Mucosa of rectum (tissue), 2 donors: ENCODE results near the gene FOLR2.

ENCODE experiments used
- H3K27ac ChIP-seq, 2 donors: one replicate each; pipeline ENCODE4 v1.7.0; 2013; ENCODE audit warnings: inconsistent platforms in 2 of 2, low read depth in 2 of 2, low read length in 2 of 2
- H3K27me3 ChIP-seq, 2 donors: one replicate each; pipeline ENCODE4 v1.7.0; 2013; ENCODE audit warnings: low read length in 2 of 2; ENCODE audit not compliant: control insufficient read depth in 2 of 2, insufficient read depth in 2 of 2
- H3K36me3 ChIP-seq, 2 donors: one replicate each; pipeline ENCODE4 v1.7.0; 2013; ENCODE audit warnings: low read length in 2 of 2; ENCODE audit not compliant: control insufficient read depth in 2 of 2, insufficient read depth in 2 of 2
- H3K4me1 ChIP-seq, 2 donors: one replicate each; pipeline ENCODE4 v1.7.0; 2013; ENCODE audit warnings: low read length in 2 of 2, mild to moderate bottlenecking in 1 of 2; ENCODE audit not compliant: control insufficient read depth in 2 of 2, insufficient read depth in 2 of 2
- H3K4me3 ChIP-seq, 2 donors: one replicate each; pipeline ENCODE4 v1.7.0; 2013; ENCODE audit warnings: low read length in 2 of 2
- H3K9ac ChIP-seq, 2 donors: one replicate each; pipeline ENCODE4 v1.7.0; 2013; ENCODE audit warnings: low read length in 2 of 2, low read depth in 1 of 2, mild to moderate bottlenecking in 1 of 2
- H3K9me3 ChIP-seq, 2 donors: one replicate each; pipeline ENCODE4 v1.7.0; 2013; ENCODE audit warnings: low read length in 2 of 2; ENCODE audit not compliant: control insufficient read depth in 2 of 2
- donor health status: healthy.
- donor health status: Normal muscosa, but diverticular disease.

Gene FOLR2

GRCh38 chr11:72240461-72241290 is 24.1 kb downstream of the FOLR2 start:
- H3K9ac ChIP-seq, result peak overlapping the region; percentile 32 to 56
- H3K4me1 ChIP-seq, result peaks cover 21 to 24% of the 10 kb centered on the region in 2 donors
- no peaks in the 10 kb centered on the region for H3K9me3 ChIP-seq
- peak overlapping the region; percentile 41 to 49 for H3K4me3 ChIP-seq
- H3K27ac ChIP-seq, result no peak overlapping the region
- H3K27me3 ChIP-seq, result peaks cover 36 to 38% of the 10 kb centered on the region in 2 donors
- H3K36me3 ChIP-seq, result peaks cover 12 to 16% of the 10 kb centered on the region in 2 donors

- peaks cover 21 to 24% of the 10 kb centered on the region in 2 donors for H3K4me1 ChIP-seq
- H3K27me3 ChIP-seq, result peaks cover 42 to 43% of the 10 kb centered on the region in 2 donors
- H3K4me3 ChIP-seq, result no peak overlapping the region
Measured at GRCh38 chr11:72241291-72241781, 24.7 kb downstream of the FOLR2 start.

GRCh38 chr11:72242141-72242540 is 25.5 kb downstream of the FOLR2 start:
- Histone ChIP-seq H3K36me3 (peaks cover 5 to 7% of the 10 kb centered on the region in 2 donors), H3K27ac (no peak overlapping the region), H3K4me3 (no peak overlapping the region), H3K4me1 (peaks cover 21 to 24% of the 10 kb centered on the region in 2 donors), H3K27me3 (peaks cover 47 to 48% of the 10 kb centered on the region in 2 donors), H3K9me3 (no peaks in the 10 kb centered on the region), H3K9ac (no peak overlapping the region)

More at GRCh38 chr11:72241291-72241781, 24.7 kb downstream of the FOLR2 start:
- H3K27ac ChIP-seq, result no peak overlapping the region
- no peaks in the 10 kb centered on the region for H3K9me3 ChIP-seq
- peaks cover 12% of the 10 kb centered on the region in 2 donors for H3K36me3 ChIP-seq
- no peak overlapping the region for H3K9ac ChIP-seq

- no peak overlapping the region for H3K4me3 ChIP-seq
- H3K27me3 ChIP-seq, result peaks cover 50 to 55% of the 10 kb centered on the region in 2 donors
- peaks cover 20 to 21% of the 10 kb centered on the region in 2 donors for H3K4me1 ChIP-seq
- H3K9ac ChIP-seq, result no peak overlapping the region
- H3K36me3 ChIP-seq, result no peaks in the 10 kb centered on the region
- H3K9me3 ChIP-seq, result no peaks in the 10 kb centered on the region
- no peak overlapping the region for H3K27ac ChIP-seq
Measured at GRCh38 chr11:72243173-72244059, 26.8 kb downstream of the FOLR2 start.

GRCh38 chr11:72244060-72244360 is 27.4 kb downstream of the FOLR2 start, which contains the start of gene PHOX2A:
PHOX2A (minus strand) TSS chr11:72244176; CDS start chr11:72244004, 172 bp downstream.
- Histone ChIP-seq H3K4me3 (no peak within 1 kb of the TSS), H3K9me3 (no peaks in the 10 kb centered on the region), H3K27me3 (peaks cover 54 to 55% of the 10 kb centered on the region in 2 donors), H3K27ac (no peak within 1 kb of the TSS), H3K36me3 (no peaks in the 10 kb centered on the region), H3K9ac (no peak within 1 kb of the TSS), H3K4me1 (peaks cover 15 to 17% of the 10 kb centered on the region in 2 donors)

- Histone ChIP-seq H3K9me3 (no peaks in the 10 kb centered on the region), H3K4me1 (peaks cover 9 to 11% of the 10 kb centered on the region in 2 donors), H3K4me3 (no peak overlapping the region), H3K27ac (no peak overlapping the region), H3K36me3 (no peaks in the 10 kb centered on the region), H3K27me3 (peaks cover 54 to 55% of the 10 kb centered on the region in 2 donors), H3K9ac (no peak overlapping the region)
Measured at GRCh38 chr11:72244361-72245262, 28.0 kb downstream of the FOLR2 start.

GRCh38 chr11:72245263-72245816 is 28.7 kb downstream of the FOLR2 start:
- peaks cover 5 to 6% of the 10 kb centered on the region in 2 donors for H3K4me1 ChIP-seq
- no peak overlapping the region for H3K4me3 ChIP-seq
- no peak overlapping the region for H3K9ac ChIP-seq
- H3K27ac ChIP-seq, result no peak overlapping the region
- no peaks in the 10 kb centered on the region for H3K9me3 ChIP-seq
- peaks cover 53 to 54% of the 10 kb centered on the region in 2 donors for H3K27me3 ChIP-seq
- no peaks in the 10 kb centered on the region for H3K36me3 ChIP-seq

- Histone ChIP-seq H3K9ac (no peak overlapping the region), H3K4me3 (no peak overlapping the region), H3K36me3 (no peaks in the 10 kb centered on the region), H3K9me3 (no peaks in the 10 kb centered on the region), H3K27ac (no peak overlapping the region), H3K27me3 (peaks cover 40 to 42% of the 10 kb centered on the region in 2 donors), H3K4me1 (no peaks in the 10 kb centered on the region)
Measured at GRCh38 chr11:72247584-72247983, 31.0 kb downstream of the FOLR2 start.

- Histone ChIP-seq H3K36me3 (no peaks in the 10 kb centered on the region), H3K4me1 (no peaks in the 10 kb centered on the region), H3K4me3 (no peak overlapping the region), H3K27me3 (peaks cover 26 to 31% of the 10 kb centered on the region in 2 donors), H3K27ac (no peak overlapping the region), H3K9me3 (no peaks in the 10 kb centered on the region), H3K9ac (no peak overlapping the region)
Measured at GRCh38 chr11:72249961-72250360, 33.4 kb downstream of the FOLR2 start.
